ENCODE data around the gene SLC25A26.
"Not testable (repeated sequence)": the region's sequence is repeated elsewhere in the genome, so short reads cannot be mapped to it uniquely, and the experiment has no call there.

The SLC25A26 gene

GRCh38 chr3:66415867-66416428 lies 195.1 kb downstream of the SLC25A26 start:
- no peak for DNase-seq

DNA sequence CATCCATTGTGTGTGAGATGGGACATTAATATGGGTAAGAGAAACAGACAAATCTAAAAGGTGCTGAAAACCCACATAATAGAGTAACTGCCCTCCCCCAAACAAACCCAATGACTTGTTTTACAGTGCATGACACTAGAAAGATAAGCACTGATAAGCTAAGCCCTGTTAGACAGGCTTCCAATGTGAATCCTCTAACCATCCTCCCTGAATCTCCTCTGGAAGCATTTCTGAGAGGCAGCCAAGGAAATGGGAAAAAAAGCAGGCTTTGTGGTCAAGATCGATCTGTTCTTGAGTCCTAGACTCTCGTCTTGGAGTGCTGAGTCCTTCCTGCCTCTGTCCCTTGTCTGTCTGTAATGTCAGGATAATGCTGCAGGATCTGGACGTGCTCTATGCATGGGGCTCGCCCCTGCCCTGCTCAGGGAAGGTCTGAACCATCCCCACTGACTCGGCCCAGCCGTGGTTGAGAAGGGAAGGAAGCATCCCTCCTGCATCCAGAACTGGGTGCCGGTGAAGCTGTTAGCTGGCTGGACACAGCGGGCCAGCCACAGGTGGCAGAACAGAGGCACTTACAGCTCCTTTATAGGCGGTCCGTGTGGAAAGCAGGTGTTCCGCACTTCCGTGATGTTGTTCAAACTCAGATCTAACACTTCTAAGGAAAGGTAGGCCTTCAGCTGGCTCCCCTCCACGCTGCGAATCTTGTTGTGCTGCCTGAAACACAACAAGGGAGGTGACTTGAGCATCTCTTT lies 195.9 kb downstream of the SLC25A26 start:
- DNase-seq = no peak

DNA sequence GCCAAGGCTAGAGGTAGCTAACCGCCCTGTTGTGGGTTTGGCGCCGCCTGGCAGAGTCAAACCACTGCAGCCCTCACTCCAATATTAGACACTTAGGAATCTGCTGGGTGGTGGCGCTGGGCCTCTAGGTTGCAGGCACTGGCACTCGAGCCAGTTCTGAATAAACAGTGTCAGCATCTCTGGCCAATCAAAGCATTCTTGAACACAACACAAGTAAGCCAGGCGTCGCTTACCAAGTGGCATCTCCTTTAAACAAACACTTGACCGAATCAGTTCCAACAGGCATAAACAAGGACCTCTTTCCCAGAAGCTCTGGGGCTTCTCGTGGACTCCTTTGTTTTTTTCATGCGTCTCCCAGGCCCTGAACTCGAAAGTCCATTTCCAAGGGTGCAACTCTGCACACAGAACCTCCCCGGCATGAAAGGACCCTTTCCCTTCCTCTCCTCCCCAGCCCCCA lies 197.7 kb downstream of the SLC25A26 start:
- no peak for DNase-seq

DNA sequence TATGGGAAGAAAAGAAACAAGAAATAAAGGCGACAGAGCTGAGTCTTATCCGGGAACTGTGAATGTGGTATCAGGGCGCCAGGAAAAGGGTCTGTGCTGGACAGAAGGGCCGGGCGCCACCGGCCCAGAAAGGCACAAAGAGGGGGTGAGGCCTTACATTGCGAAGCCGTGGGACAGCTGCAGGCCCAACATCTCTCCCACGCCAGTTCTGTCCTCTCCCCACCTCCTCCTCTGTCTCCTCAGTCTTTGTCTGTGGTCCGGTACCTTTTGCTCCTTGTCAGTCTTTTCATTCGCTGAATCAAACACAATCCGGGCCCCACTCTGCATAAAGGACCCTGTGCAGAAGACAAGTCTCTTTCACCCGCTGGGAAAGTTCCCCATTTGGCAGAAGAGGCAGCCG lies 198.2 kb downstream of the SLC25A26 start:
- no peak for DNase-seq

DNA sequence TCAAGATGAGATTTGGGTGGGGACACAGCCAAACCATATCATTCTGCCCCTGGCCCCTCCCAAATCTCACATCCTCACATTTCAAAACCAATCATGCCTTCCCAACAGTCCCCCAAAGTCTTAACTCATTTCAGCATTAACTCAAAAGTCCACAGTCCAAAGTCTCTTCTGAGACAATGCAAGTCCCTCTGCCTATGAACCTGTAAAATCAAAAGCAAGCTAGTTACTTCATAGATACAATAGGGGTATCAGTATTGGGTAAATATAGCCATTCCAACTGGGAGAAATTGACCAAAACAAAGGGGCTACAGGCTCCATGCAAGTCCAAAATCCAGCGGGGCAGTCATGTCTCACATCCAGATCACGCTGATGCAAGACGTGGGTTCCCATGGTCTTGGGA lies 200.3 kb downstream of the SLC25A26 start:
- not testable (repeated sequence) for DNase-seq

DNA sequence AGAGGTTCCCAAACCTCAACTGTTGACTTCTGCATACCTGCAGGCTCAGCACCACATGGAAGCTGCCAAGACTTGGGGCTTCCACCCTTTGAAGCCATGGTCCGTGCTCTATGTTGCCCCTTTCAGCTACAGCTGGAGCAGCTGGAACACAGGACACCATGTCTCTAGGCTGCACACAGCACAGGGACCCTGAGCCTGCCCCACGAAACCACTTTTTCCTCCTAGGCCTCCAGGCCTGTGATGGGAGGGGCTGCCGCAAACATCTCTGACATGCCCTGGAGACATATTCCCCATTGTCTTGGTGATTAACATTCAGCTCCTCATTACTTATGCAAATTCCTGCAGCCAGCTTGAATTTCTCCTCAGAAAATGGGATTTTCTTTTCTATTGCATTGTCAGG lies 201.1 kb downstream of the SLC25A26 start:
- not testable (repeated sequence) for DNase-seq

DNA sequence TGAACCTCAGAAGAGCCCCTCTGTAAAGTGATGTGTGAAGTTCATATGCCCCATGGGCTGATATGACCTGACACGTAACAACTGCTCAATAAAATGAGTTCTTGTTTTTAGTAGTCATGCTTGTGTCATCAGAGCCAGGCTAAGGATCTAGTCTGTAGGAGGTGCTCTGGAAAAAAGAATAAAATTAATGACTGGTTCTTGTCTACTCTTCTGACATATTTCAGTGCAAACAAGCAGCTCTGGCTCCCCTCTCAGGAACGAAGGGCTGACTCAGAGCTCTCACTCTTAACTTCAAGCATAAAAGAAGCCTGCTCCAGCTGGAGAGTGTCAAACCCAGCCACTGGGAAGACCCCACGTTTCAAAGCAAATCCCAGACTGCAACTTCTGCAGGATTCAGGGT lies 203.0 kb downstream of the SLC25A26 start:
- DNase-seq = no peak

- DNase-seq = no peak
Measured at GRCh38 chr3:66425032-66425431, 204.2 kb downstream of the SLC25A26 start.

DNA sequence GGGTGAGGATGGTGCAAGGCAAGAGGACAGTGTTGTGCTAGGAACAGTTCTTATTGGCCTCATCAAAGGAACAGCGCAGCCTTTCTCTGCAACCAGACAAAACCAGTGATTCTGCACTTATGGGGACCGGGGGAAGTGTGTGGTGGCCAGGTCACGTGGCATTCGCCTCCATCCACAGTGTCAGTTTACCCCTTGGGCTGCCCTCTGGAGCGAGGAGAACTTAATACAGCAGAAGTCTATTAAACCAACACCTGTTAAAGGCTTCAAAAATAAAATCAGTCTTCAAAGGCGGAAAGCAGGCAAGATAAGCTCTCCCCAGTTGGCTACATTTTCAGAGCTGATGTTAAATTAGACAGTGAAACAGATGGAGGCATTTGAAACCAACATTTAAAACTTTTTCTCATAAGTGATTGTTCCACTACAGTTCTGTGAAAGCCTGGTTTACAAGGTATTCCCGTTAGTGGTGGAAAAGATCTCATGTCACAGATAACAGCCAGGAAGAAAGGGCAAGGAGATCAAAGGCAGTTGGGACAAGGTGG lies 204.8 kb downstream of the SLC25A26 start:
- DNase-seq = no peak

- no peak for DNase-seq
Measured at GRCh38 chr3:66426135-66426534, 205.3 kb downstream of the SLC25A26 start.

DNA sequence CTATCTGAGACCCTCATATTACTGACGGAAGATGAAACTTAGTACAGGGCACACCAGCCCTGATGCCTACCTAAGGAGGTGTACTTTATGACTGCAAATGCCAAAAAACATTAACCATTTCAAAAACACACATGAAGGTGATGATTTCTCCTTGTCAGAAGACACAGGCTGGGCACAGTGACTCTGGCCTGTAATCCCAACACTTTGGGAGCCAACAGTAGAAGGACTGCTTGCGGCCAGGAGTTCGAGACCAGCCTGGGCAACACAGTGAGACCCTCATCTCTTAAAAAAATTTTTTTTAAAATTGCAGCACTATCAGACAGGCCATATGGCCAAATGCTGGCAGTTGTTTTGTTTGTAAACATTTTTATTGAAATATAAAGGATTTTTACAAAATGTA lies 206.6 kb downstream of the SLC25A26 start:
- DNase-seq = no peak

DNA sequence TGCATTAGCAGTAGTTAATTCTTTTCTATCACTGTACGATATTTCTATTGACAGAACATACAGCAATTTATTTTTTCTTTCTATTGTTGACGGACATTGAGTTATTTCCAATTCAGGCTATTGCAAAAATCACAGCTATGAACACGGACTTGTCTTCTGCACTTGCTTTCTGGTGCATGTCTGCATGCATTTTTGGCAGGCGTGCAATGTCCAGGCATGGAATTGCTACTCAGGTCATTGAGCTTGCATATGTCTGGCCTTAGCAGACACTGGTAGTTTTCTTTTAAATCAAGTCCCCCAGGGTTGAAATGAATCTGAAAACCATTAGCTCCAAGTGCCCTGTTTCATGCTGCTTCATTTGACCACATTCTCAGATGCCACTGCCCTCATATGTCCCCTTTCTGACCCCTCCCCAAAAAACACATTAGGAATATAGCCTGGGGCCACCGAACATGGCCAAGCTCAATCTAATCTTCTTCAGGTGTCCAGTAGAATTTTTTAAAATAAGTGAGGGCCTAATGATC lies 207.2 kb downstream of the SLC25A26 start:
- DNase-seq = no peak

All from inflammatory macrophage treated with lipopolysaccharide for 1 hour (primary cell).